SW 1271 (cell line): ENCODE data around the gene PIP5K1B.

Experiments
- DNase-seq, 2 experiments: peaks; one replicate each; lab custom pipeline; 2025; lab: John Stamatoyannopoulos, UW

Gene PIP5K1B

GRCh38 chr9:68707801-68708488, 2.9 kb downstream of the PIP5K1B start:
- DNase-seq: no peak

GRCh38 chr9:68708513-68708912, 3.5 kb downstream of the PIP5K1B start:
- DNase-seq: no peak

GRCh38 chr9:68709291-68710110, 4.5 kb downstream of the PIP5K1B start:
- DNase-seq: no peak

- DNase-seq: no peak
Measured at GRCh38 chr9:68710111-68710471, 5.1 kb downstream of the PIP5K1B start.

GRCh38 chr9:68711281-68711680, 6.2 kb downstream of the PIP5K1B start:
- no peak for DNase-seq

GRCh38 chr9:68711932-68712331, 6.9 kb downstream of the PIP5K1B start:
- no peak for DNase-seq

GRCh38 chr9:68714416-68715180, 9.6 kb downstream of the PIP5K1B start:
- no peak for DNase-seq

GRCh38 chr9:68715181-68715456, 10.1 kb downstream of the PIP5K1B start:
- no peak for DNase-seq

- DNase-seq: no peak
Measured at GRCh38 chr9:68717552-68718443, 12.8 kb downstream of the PIP5K1B start.

- DNase-seq: no peak
Measured at GRCh38 chr9:68719847-68720246, 14.8 kb downstream of the PIP5K1B start.

GRCh38 chr9:68720656-68721313, 15.7 kb downstream of the PIP5K1B start:
- no peak for DNase-seq

GRCh38 chr9:68721666-68722330, 16.8 kb downstream of the PIP5K1B start:
- DNase-seq: no peak

GRCh38 chr9:68725070-68725469, 20.0 kb downstream of the PIP5K1B start:
- no peak for DNase-seq

- no peak for DNase-seq
Measured at GRCh38 chr9:68726489-68726888, 21.4 kb downstream of the PIP5K1B start.

- no peak for DNase-seq
Measured at GRCh38 chr9:68727636-68728035, 22.6 kb downstream of the PIP5K1B start.

- no peak for DNase-seq
Measured at GRCh38 chr9:68728731-68729130, 23.7 kb downstream of the PIP5K1B start.

- no peak for DNase-seq
Measured at GRCh38 chr9:68730570-68731235, 25.7 kb downstream of the PIP5K1B start.

GRCh38 chr9:68731857-68732256, 26.8 kb downstream of the PIP5K1B start:
- no peak for DNase-seq

- no peak for DNase-seq
Measured at GRCh38 chr9:68732405-68733020, 27.5 kb downstream of the PIP5K1B start.

GRCh38 chr9:68733021-68733405, 28.0 kb downstream of the PIP5K1B start:
- no peak for DNase-seq
